ENCODE measurements around the gene CAB39. TPM values are rescaled to one million over a fixed set of nuclear protein-coding genes. Genes with fewer than 3 reads are reported as not detected.

Gene CAB39
- total RNA-seq, 4 donors from 2014 or later = 70.8 to 97.6 (median 87.4) TPM

- peak overlapping the region in 1 of 3 donors; percentile 63 for H3K4me3 ChIP-seq (replicated peaks in 1 of 3)
- no peaks in the 10 kb centered on the region for H3K9me3 ChIP-seq
- intact Hi-C loops (cut with DNase I) = no loop called here
- WGBS, 2 donors = 16 to 25% methylated on average over 27 to 30 of the region's 35 CpGs
- no peaks in the 10 kb centered on the region for H3K36me3 ChIP-seq
- H3K27ac ChIP-seq = no peak overlapping the region
- DNase-seq = peak; percentile 26 to 38
- peaks cover 14 to 19% of the 10 kb centered on the region in 2 donors for H3K4me1 ChIP-seq
- no peaks in the 10 kb centered on the region for H3K27me3 ChIP-seq
- TF ChIP-seq, protein P1, sequence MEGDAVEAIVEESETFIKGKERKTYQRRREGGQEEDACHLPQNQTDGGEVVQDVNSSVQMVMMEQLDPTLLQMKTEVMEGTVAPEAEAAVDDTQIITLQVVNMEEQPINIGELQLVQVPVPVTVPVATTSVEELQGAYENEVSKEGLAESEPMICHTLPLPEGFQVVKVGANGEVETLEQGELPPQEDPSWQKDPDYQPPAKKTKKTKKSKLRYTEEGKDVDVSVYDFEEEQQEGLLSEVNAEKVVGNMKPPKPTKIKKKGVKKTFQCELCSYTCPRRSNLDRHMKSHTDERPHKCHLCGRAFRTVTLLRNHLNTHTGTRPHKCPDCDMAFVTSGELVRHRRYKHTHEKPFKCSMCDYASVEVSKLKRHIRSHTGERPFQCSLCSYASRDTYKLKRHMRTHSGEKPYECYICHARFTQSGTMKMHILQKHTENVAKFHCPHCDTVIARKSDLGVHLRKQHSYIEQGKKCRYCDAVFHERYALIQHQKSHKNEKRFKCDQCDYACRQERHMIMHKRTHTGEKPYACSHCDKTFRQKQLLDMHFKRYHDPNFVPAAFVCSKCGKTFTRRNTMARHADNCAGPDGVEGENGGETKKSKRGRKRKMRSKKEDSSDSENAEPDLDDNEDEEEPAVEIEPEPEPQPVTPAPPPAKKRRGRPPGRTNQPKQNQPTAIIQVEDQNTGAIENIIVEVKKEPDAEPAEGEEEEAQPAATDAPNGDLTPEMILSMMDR (IDR thresholded peaks at IDR 0.05) = peak in 1 of 6 experiments; percentile 10
- TF ChIP-seq POLR2A (IDR thresholded peaks at IDR 0.05) = no peak
These were observed 153.4 kb downstream of the CAB39 start for GRCh38 chr2:230865766-230866755.

DNA sequence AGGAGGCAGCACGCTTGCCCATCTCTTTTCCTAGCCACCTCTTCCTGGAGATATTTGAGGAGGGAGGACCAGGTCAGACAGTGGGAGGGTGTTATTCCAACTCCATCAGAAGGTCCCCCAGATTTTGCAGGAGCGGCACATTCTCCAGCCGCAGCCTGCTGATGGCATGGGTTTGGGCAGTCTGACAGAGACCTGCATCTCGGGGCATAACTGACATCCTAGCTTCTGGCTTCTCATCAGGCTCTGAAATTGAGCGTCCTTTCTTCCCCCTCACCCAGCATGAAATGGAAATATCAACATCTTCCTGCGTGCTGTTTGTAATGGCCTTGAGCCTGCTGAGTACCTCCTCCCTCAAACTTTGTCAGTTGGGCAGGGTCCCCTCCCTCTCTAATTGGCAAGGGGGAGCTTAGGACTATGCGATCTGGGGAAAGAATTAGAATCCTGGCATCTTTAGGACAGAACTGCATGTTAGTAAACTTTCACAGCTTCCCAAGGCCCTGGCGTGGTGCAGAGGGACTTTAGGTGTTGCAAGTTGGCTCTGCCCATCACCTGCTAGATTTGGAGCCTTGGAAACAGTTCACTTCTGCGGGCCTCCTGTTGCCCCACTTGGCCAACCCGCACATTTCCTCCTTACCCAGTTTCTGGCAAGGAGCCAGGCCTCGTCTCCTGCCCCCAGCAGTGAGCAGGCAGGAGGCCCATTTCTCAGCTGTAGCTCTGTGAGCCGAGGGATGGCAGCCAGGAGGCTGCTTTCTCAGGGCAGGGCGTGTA lies 154.3 kb downstream of the CAB39 start:
- peaks cover 14 to 19% of the 10 kb centered on the region in 2 donors for H3K4me1 ChIP-seq
- no peaks in the 10 kb centered on the region for H3K36me3 ChIP-seq
- no peak overlapping the region for H3K4me3 ChIP-seq (replicated peaks in 1 of 3)
- no peak overlapping the region for H3K27ac ChIP-seq
- no peak for TF ChIP-seq POLR2A (IDR thresholded peaks at IDR 0.05)
- TF ChIP-seq, protein P1 (IDR thresholded peaks at IDR 0.05) = no peak
- peak; percentile 31 to 39 for DNase-seq
- H3K27me3 ChIP-seq = no peaks in the 10 kb centered on the region
- WGBS, 2 donors = 50 to 58% methylated on average over 12 to 13 of the region's 13 CpGs
- intact Hi-C loops (cut with DNase I) = no loop called here
- H3K9me3 ChIP-seq = no peaks in the 10 kb centered on the region

DNA sequence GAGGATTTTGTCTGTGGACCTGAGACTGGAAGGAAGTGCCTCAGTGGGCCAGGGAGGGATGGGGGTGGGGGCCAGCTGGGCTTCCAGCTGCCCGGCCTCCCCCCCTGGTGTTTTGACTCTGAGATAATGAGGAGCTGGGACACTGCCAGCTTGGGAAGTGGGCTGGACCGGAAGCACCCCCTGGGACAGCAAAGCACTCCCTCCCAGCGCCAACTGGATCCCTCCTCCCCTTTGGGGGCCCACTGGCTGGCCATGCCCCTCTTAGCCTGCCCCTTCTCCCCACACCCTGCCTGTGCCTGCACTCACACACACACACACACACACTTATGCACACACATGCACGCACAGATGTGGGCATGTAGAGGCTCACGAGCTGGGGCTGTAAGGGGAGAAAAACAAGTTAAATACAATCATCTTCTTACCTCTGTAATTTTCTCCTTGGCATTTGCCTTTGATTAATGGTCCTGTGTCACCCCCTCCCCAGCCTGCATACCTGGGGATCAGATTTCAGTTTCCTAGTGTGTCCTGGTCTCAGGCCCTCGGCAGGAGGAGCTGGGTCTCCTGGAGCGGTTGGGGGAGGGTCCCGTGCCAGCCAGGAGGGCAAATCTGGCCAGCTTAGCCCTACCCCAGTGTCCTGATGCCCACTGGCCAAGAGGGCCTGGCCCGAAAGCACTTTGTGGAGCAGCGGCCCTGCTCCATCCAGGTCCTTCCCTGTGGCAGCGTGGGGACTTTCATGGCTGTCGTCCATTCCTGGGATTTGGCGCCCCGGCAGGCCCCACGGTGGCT lies 155.7 kb downstream of the CAB39 start:
- intact Hi-C loops (cut with DNase I) = no loop called here
- TF ChIP-seq POLR2A (IDR thresholded peaks at IDR 0.05) = no peak
- TF ChIP-seq, protein P1 (IDR thresholded peaks at IDR 0.05) = no peak
- Histone ChIP-seq H3K4me1 (peaks cover 14 to 19% of the 10 kb centered on the region in 2 donors), H3K4me3 (replicated peaks in 1 of 3) (no peak overlapping the region), H3K27me3 (no peaks in the 10 kb centered on the region), H3K27ac (no peak overlapping the region), H3K36me3 (no peaks in the 10 kb centered on the region), H3K9me3 (no peaks in the 10 kb centered on the region)
- DNase-seq = no peak
- WGBS, 2 donors = 72 to 77% methylated on average over 13 to 14 of the region's 15 CpGs

GRCh38 chr2:230868947-230869913 lies 156.6 kb downstream of the CAB39 start:
- Histone ChIP-seq H3K27ac (no peak overlapping the region), H3K36me3 (no peaks in the 10 kb centered on the region), H3K4me3 (replicated peaks in 1 of 3) (no peak overlapping the region), H3K27me3 (no peaks in the 10 kb centered on the region), H3K4me1 (peaks cover 12 to 18% of the 10 kb centered on the region in 2 donors), H3K9me3 (no peaks in the 10 kb centered on the region)
- intact Hi-C loops (cut with DNase I) = no loop called here
- TF ChIP-seq POLR2A (IDR thresholded peaks at IDR 0.05) = no peak
- TF ChIP-seq, protein P1 (IDR thresholded peaks at IDR 0.05) = no peak
- no peak for DNase-seq
- WGBS, 2 donors = 82 to 90% methylated on average over 19 of the region's 19 CpGs
